ENCODE data around the gene ADORA1.

The ADORA1 gene

DNA sequence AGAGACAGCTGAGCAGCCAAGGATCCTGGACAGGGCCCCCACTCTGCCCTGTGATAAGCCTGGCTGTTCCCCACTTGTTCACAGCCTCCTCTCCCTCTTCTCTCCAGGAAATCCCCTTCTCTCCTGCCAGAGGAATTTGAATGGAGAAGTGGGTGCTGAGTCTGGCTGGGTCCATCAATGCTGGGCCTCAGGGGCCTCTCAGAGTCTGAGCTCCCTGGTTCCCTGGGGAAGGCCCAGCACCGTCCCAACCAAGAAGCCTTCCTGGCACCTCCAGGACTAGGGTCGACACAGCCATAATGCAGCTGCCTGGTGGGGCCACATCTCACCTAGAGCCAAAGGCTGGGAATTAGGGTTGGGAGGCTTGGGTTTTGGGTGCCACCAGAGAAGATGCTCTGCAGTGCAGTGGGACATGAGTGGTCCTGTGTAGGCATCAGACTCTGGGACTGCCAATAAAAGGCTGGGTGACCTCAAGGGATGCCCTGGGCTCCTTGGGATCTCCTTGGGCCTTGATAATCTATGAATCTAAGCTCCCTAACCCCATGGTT is 45.6 kb downstream of the ADORA1 start:
- DNase-seq (ENCODE audit: low read depth in 2 of 2), result no peak

DNA sequence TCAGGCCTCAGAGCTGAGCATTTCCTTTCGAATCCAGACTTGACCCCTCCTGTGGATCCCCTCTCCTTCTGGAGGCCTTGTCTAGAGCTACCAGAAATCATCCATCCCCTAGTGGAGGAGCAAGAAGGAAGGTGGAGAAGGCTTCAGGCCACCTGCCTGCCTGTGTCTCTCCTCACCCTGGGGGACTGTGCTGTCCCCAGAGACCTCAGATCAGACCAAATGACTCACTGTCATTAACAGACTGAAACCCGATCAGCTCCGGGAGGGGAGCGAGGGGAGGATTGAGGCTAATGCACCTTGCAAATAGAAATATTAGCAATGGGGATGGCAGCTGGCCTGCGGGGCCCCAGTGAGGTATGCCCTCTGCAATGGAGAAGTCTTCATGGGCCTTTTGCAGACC is 46.0 kb downstream of the ADORA1 start:
- no peak for DNase-seq (ENCODE audit: low read depth in 2 of 2)

- DNase-seq (ENCODE audit: low read depth in 2 of 2), result no peak
Measured at GRCh38 chr1:203174324-203174985, 46.9 kb downstream of the ADORA1 start.

GRCh38 chr1:203175237-203175826 is 47.8 kb downstream of the ADORA1 start, which contains the start of gene MYBPH:
Gene MYBPH (minus strand): TSS chr1:203175826. CDS start chr1:203175755, 71 bp downstream.
- DNase-seq (ENCODE audit: low read depth in 2 of 2), result no peak

- no peak for DNase-seq (ENCODE audit: low read depth in 2 of 2)
Measured at GRCh38 chr1:203175827-203176241, 48.3 kb downstream of the ADORA1 start.

DNA sequence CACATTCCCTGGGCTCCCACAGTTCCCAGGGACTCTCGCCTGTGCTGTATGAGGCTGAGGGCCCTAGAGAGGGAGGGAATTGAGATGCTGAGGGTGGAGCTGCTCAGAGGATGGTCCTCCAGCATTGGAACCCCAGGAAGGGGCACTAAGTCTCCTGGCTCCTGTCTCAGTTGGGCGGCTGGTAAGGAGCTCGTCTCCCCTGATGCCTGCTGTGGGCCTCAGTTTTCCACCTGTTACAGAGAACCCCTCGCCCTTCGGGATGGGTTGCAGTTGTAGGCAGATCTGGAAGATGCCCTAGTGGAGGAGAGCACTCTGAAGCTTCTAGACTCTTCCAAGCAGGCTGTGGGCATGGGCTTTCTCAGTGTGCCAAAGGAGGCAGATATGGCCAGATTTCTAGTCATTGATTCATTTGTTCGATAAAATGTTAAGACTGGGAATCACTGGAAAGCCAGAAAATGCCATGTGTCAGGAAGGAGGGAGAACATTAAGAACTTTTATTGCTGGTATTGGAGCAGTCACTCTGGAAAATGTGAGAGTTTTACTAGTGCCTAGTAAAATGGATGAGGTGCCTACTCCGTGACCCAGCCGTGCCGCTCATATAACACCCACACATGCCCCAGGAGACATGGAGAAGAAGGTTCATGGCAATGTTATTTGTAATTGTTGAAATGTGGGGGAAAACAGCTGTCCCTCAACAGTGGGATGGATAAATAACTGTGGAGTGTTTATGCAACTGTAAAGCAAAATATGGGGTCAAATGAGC is 48.9 kb downstream of the ADORA1 start:
- no peak for DNase-seq (ENCODE audit: low read depth in 2 of 2)

- no peak for DNase-seq (ENCODE audit: low read depth in 2 of 2)
Measured at GRCh38 chr1:203177036-203177405, 49.5 kb downstream of the ADORA1 start.

DNA sequence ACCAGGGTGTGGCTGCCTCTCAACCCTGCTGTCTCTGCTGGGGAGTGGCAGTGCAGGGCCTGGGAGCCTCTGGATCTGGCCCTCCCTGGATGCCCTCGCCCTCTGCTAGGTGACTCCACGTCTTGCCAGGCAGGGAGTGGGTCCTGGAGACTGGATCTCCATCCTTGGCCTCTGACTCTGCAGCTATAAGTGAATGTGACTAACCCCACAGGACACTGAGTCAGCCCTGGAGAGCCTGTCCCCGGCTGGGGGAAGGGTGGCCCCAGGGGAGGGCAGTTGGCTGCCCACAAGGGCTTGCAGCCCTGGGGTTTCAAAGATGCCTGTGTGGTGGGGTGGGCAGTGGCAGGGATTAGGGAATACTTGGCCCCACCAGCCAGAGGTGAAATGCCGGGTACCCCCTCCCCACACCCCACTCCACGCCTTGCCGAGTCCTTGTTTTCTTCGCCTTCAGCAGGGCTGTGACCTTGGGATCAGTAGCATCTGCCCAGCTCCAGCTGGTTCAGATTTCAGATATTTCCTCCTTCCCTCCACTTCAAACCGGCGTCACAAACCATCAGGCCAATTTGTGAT is 50.0 kb downstream of the ADORA1 start:
- no peak for DNase-seq (ENCODE audit: low read depth in 2 of 2)

DNA sequence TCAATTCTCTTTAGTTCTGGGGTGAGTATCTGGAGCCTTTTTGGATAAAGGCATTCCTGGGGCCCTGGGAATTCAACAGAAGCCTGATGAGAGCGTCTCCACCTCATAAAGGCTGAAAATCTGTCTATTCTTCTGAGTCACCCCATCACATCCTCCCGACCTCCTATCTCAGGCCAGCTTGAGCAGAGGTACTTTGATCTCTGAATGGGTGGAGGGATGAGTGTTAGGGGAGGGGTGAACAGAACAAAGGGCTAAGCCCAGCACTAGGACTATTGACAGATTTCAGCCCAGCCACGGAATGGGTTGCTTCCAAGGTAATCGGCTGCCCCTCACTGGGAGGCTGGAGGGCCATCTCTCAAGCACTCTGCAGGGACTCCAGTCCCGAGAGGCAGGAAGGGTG is 50.6 kb downstream of the ADORA1 start:
- no peak for DNase-seq (ENCODE audit: low read depth in 2 of 2)

DNA sequence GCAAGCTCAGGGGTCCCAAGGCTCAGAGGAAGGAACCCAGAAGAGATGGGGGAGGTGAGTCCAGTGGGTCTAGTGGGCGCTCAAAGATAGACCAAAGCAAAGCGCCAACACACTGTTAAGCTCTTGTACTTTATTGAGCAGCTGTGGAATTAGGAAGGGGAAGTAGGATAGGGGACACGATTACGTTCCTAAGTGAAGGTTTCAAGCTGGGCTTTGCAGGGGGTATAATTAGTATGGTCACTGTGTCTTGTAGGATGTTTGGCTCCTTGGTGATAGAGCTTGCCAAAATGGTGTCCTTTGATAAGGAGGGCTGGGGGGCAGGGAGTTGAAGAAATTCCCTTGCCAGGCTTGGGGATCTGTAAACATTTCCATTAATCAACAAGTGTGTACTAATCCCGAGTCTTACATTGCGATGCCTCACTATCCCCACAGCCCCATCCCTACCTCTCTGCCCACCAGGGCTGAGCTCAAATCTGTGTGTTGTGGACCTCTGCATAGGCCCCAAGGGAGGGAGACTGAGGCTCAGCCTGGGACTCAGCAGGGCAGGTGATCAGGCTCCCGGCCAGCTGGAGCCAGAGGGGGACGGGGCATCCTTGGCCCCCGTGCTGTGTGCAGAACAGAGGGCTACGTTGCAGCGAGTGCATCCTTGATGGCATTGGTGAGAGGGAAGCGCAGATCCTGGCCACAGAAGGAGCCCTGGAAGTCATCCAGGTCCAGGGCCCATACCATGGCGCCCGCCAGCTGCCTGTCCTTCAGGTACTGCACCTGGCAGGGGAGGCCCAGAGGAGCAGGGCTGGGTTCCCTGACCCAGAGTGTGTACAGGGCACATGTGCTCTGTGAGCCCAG is 51.5 kb downstream of the ADORA1 start:
- DNase-seq (ENCODE audit: low read depth in 2 of 2), result no peak

DNA sequence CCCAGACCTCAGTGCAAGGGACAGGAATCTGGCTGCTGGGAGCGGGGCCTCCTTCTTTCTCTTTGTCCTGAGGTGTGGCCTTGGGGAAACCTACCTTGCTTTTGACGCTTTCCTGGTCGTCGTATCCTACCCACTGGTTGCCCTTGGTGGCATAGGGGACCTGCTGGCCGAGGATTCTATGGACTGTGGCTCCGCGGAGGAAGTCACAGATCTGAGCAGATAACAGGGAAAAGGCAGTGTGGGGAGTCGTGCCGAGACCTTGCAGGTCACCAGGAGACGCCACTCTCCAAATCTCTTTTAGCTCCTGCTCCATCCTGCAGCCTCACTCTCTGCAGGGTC is 52.1 kb downstream of the ADORA1 start:
- DNase-seq (ENCODE audit: low read depth in 2 of 2), result no peak

- DNase-seq (ENCODE audit: low read depth in 2 of 2), result no peak
Measured at GRCh38 chr1:203180611-203181330, 53.2 kb downstream of the ADORA1 start.

GRCh38 chr1:203181586-203182386 is 54.3 kb downstream of the ADORA1 start:
- no peak for DNase-seq (ENCODE audit: low read depth in 2 of 2)

GRCh38 chr1:203182387-203182953 is 54.9 kb downstream of the ADORA1 start:
- DNase-seq (ENCODE audit: low read depth in 2 of 2), result no peak

- DNase-seq (ENCODE audit: low read depth in 2 of 2), result no peak
Measured at GRCh38 chr1:203183828-203184227, 56.3 kb downstream of the ADORA1 start.

- DNase-seq (ENCODE audit: low read depth in 2 of 2), result no peak
Measured at GRCh38 chr1:203184467-203184866, 56.9 kb downstream of the ADORA1 start.

DNA sequence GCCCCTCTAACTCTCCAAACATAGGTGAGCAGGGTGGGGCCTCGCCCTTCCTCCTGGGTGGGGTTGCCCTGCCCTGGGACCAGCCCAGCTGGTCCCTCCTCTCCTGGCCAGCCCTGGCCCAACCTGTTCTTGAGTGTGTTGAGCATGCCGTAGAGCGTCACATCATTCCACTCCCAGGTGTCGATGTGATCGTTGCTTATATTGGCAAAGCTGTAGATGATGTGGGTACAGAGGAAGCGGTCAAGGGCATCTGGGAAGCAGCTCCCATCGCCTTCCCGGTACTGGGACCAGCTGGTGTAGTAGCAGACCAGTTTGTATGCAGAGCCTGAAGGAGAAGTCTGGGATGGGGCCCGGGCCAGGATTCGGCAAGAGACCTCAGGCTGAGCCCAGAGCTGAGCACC is 57.5 kb downstream of the ADORA1 start:
- DNase-seq (ENCODE audit: low read depth in 2 of 2), result no peak

DNA sequence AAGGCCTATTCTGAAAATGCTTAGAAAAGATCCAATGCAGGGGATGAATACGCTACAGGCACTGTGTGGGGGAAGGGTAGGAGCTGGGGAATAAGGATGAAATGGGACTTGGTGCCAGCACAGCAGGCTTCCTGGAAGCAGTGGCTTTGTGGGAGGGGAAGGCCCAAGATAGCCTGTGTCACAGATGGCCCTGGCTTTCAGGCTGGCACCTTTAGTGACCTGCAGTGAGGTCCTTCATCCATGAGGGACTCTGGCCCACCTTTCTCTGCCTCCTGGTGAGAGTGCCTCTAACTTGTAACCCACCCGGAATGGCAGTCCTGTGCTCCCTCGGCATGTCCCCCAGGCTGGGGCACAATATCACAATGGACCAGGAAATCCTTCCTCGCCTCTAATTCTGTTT is 58.1 kb downstream of the ADORA1 start:
- DNase-seq (ENCODE audit: low read depth in 2 of 2), result no peak

- no peak for DNase-seq (ENCODE audit: low read depth in 2 of 2)
Measured at GRCh38 chr1:203186091-203186445, 58.5 kb downstream of the ADORA1 start.

Measured in fibroblast of skin of left quadriceps (primary cell).